Cardiac muscle cell (in vitro differentiated cells and primary cell): ENCODE results near the gene LCN6. TPM values are rescaled to one million over a fixed set of nuclear protein-coding genes. Genes with fewer than 3 reads are reported as not detected.

ENCODE experiments used
- DNase-seq, 2 donors: peaks; one replicate each; pipeline versions ENCODE4 v3.0.0 to v3.0.0-alpha.2; 2010 to 2017; ENCODE audit warnings: low read depth in 1 of 2, low spot score in 1 of 2
- H3K27ac ChIP-seq: fragments of 200-600 bp; sonication (generic); 2 replicates; pipeline ENCODE4 v1.5.1; 2016
- H3K27me3 ChIP-seq: fragments of 200-600 bp; sonication (generic); 2 replicates; pipeline ENCODE4 v1.6.0; 2016; ENCODE audit warnings: control low read depth
- H3K36me3 ChIP-seq: fragments of 200-600 bp; sonication (generic); 2 replicates; pipeline ENCODE4 v1.5.1; 2016; ENCODE audit warnings: control low read depth
- H3K4me1 ChIP-seq: fragments of 200-600 bp; sonication (generic); 2 replicates; pipeline ENCODE4 v1.8.1; 2017; ENCODE audit warnings: low read depth, mild to moderate bottlenecking, mixed run types
- H3K4me3 ChIP-seq: fragments of 200-600 bp; sonication (generic); 2 replicates; pipeline ENCODE4 v1.5.1; 2016; ENCODE audit warnings: mild to moderate bottlenecking
- H3K9me3 ChIP-seq: fragments of 200-600 bp; sonication (generic); 2 replicates; pipeline ENCODE4 v1.5.1; 2017; ENCODE audit warnings: low read depth, mild to moderate bottlenecking, control low read depth
- CTCF ChIP-seq: IDR thresholded peaks from 2 replicates; pipeline ENCODE4 v1.5.1; 2012; ENCODE audit warnings: low read depth, mild to moderate bottlenecking, low read length
- polyA plus RNA-seq: library from polyadenylated mRNA; unstranded; fragments of >200 nt; fragmentation: Nextera tagmentation; extraction: Ambion mirVana; gene quantifications from 2 replicates; pipeline ENCODE4 v1.2.1, GENCODE V29; 2016
- total RNA-seq: library from RNA; depleted of rRNA; stranded (reverse); fragments of >200 nt; gene quantifications from 2 replicates; pipeline ENCODE4 v1.2.3, GENCODE V29; 2016

The LCN6 gene
- total and polyA plus RNA-seq, 2 experiments from 2014 or later: not detected

- Histone ChIP-seq H3K27ac (no peak overlapping the region), H3K9me3 (no peaks in the 10 kb centered on the region), H3K36me3 (no peaks in the 10 kb centered on the region), H3K4me3 (no peak overlapping the region), H3K27me3 (no peaks in the 10 kb centered on the region), H3K4me1 (no peaks in the 10 kb centered on the region)
- TF ChIP-seq CTCF: no peak
- no peak for DNase-seq
Observed at GRCh38 chr9:136751814-136752213, 3.5 kb upstream of the LCN6 start.

- Histone ChIP-seq H3K4me1 (no peaks in the 10 kb centered on the region), H3K27ac (no peak overlapping the region), H3K36me3 (no peaks in the 10 kb centered on the region), H3K27me3 (no peaks in the 10 kb centered on the region), H3K9me3 (no peaks in the 10 kb centered on the region), H3K4me3 (no peak overlapping the region)
- no peak for TF ChIP-seq CTCF
- no peak for DNase-seq
Observed at GRCh38 chr9:136751244-136751643, 2.9 kb upstream of the LCN6 start.

- Histone ChIP-seq H3K27me3 (no peaks in the 10 kb centered on the region), H3K4me1 (no peaks in the 10 kb centered on the region), H3K27ac (no peak overlapping the region), H3K36me3 (no peaks in the 10 kb centered on the region), H3K4me3 (no peak overlapping the region), H3K9me3 (no peaks in the 10 kb centered on the region)
- DNase-seq: no peak
- TF ChIP-seq CTCF: no peak
Observed at GRCh38 chr9:136750526-136750925, 2.2 kb upstream of the LCN6 start.

GRCh38 chr9:136748666-136749611, 614 bp upstream of the LCN6 start:
- Histone ChIP-seq H3K36me3 (no peaks in the 10 kb centered on the region), H3K27ac (no peak overlapping the region), H3K4me1 (no peaks in the 10 kb centered on the region), H3K9me3 (no peaks in the 10 kb centered on the region), H3K4me3 (no peak overlapping the region), H3K27me3 (no peaks in the 10 kb centered on the region)
- no peak for TF ChIP-seq CTCF
- no peak for DNase-seq

- no peak for TF ChIP-seq CTCF
- Histone ChIP-seq H3K36me3 (no peaks in the 10 kb centered on the region), H3K4me3 (no peak overlapping the region), H3K4me1 (no peaks in the 10 kb centered on the region), H3K9me3 (no peaks in the 10 kb centered on the region), H3K27ac (no peak overlapping the region), H3K27me3 (no peaks in the 10 kb centered on the region)
- DNase-seq: no peak
Observed at GRCh38 chr9:136747161-136748060, 914 bp downstream of the LCN6 start.
